ENCODE data around the gene ZBTB7C. TPM values are rescaled to one million over a fixed set of nuclear protein-coding genes. Genes with fewer than 3 reads are reported as not detected.

The ZBTB7C gene
- total and polyA plus RNA-seq, 2 donors (not counting 1 experiment from before 2014, with no cell fraction given), result not detected

DNA sequence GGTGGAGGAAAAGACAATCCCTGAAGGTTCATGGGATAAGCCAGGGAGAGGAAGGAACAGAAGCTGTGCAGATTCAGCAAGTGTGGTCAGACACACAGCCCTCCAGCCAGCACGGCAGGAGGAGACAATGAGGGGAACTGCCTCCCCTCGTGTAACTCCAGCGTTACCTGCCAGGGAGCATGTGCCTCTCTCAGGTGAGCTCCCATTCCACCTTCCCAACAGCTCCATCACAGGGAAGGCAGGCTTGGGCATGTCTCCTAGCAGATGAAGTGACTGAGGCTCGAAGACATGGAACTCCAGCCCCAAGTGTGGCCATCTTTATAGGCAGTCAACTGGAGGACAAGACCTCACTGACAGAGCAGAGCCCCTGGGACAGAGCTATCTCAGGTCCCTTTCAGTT is 47.4 kb downstream of the ZBTB7C start:
- peaks cover 0 to 8% (median 8%) of the 10 kb centered on the region in 3 donors for H3K9me3 ChIP-seq (ENCODE audit: control extremely low read depth in 1 of 3, control insufficient read depth in 2 of 3, insufficient read depth in 1 of 3, low read length in 2 of 3)
- peaks cover 37% of the 10 kb centered on the region for H3K27me3 Mint-ChIP-seq
- POLR2A ChIA-PET, result no interaction called here
- no peak overlapping the region for H3K27ac Mint-ChIP-seq
- H3K4me3 ChIP-seq (ENCODE audit: control extremely low read depth in 1 of 5, extremely low read depth in 1 of 5, insufficient read depth in 1 of 5, low read depth in 2 of 5, low read length in 4 of 5), result no peak overlapping the region
- H3K4me2 ChIP-seq (replicated peaks; ENCODE audit: low read depth, low read length, poor library complexity, severe bottlenecking), result no peak overlapping the region
- TF ChIP-seq, protein P1, sequence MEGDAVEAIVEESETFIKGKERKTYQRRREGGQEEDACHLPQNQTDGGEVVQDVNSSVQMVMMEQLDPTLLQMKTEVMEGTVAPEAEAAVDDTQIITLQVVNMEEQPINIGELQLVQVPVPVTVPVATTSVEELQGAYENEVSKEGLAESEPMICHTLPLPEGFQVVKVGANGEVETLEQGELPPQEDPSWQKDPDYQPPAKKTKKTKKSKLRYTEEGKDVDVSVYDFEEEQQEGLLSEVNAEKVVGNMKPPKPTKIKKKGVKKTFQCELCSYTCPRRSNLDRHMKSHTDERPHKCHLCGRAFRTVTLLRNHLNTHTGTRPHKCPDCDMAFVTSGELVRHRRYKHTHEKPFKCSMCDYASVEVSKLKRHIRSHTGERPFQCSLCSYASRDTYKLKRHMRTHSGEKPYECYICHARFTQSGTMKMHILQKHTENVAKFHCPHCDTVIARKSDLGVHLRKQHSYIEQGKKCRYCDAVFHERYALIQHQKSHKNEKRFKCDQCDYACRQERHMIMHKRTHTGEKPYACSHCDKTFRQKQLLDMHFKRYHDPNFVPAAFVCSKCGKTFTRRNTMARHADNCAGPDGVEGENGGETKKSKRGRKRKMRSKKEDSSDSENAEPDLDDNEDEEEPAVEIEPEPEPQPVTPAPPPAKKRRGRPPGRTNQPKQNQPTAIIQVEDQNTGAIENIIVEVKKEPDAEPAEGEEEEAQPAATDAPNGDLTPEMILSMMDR (IDR thresholded peaks at IDR 0.05), result no peak
- no peak for TF ChIP-seq EZH2 (IDR thresholded peaks at IDR 0.05; ENCODE audit: borderline replicate concordance, insufficient read depth, low read depth, low read length, poor library complexity, severe bottlenecking)
- H3K79me2 ChIP-seq (ENCODE audit: control insufficient read depth, insufficient read depth, low read length), result no peaks in the 10 kb centered on the region
- no peaks in the 10 kb centered on the region for H3K4me1 ChIP-seq (ENCODE audit: control insufficient read depth in 2 of 2, insufficient read depth in 2 of 2, low read length in 2 of 2)
- DNase-seq (no peak), ATAC-seq (ENCODE audit: low read depth) (no peak)
- peaks cover 0 to 23% (median 0%) of the 10 kb centered on the region in 4 experiments for H3K27me3 ChIP-seq (replicated peaks in 1 of 4; ENCODE audit: control extremely low read depth in 1 of 4, control insufficient read depth in 3 of 4, insufficient read depth in 4 of 4, low read length in 3 of 4)
- no peak overlapping the region for H3K9ac ChIP-seq (ENCODE audit: low read length)
- 78% methylated on average over 4 of the region's 4 CpGs for WGBS (ENCODE audit: insufficient coverage)
- H3K27ac ChIP-seq (ENCODE audit: low read length in 2 of 2), result no peak overlapping the region
- H3K9me3 Mint-ChIP-seq (ENCODE audit: insufficient read depth), result peaks cover 5% of the 10 kb centered on the region
- intact Hi-C loops (cut with micrococcal nuclease), result no loop called here
- no peak overlapping the region for H2AFZ ChIP-seq (ENCODE audit: insufficient read depth, low read depth, low read length, poor library complexity, severe bottlenecking)
- H4K20me1 ChIP-seq (ENCODE audit: control insufficient read depth, insufficient read depth, low read length, poor library complexity, severe bottlenecking), result no peaks in the 10 kb centered on the region
- no peak overlapping the region for H3K4me3 Mint-ChIP-seq
- H3K4me1 Mint-ChIP-seq, result no peaks in the 10 kb centered on the region
- CTCF ChIA-PET, result no interaction called here
- no peaks in the 10 kb centered on the region for H3K36me3 ChIP-seq (replicated peaks in 1 of 2; ENCODE audit: control extremely low read depth in 1 of 2, control insufficient read depth in 1 of 2, extremely low read depth in 1 of 2, insufficient read depth in 2 of 2, low read length in 1 of 2)

DNA sequence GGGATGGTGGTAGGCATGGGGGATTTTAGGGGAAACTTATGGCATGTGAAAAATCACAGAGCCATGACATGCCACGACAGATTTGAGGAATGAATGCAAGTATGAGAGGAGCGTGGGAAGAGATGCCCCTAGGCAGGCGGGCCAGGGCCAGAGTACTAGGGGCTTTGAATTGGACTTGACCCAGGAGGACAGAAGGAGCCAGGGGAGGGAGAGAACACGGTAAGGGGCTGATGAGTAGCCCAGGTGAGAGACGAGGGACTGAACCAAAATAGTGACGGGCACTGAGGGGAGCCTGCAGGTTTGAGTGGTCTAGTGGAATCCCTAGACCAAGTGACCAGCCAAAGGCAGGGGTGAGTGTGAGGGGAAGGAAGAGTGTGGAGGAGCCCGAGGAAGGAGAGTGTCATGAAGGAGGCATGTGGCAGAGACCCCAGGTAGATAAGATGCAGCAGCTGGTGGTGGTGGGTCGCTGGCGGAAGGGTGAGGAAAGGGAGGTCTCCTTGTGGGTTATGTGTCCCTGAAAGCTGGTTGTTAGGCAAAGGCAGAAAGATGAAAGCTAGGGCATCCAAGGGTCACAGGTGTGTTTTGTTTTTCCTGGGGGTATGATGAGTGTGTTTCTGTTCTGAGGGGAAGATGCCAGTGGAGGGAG is 48.7 kb downstream of the ZBTB7C start:
- intact Hi-C loops (cut with micrococcal nuclease), result no loop called here
- H2AFZ ChIP-seq (ENCODE audit: insufficient read depth, low read depth, low read length, poor library complexity, severe bottlenecking), result no peak overlapping the region
- H3K27me3 ChIP-seq (replicated peaks in 1 of 4; ENCODE audit: control extremely low read depth in 1 of 4, control insufficient read depth in 3 of 4, insufficient read depth in 4 of 4, low read length in 3 of 4), result peaks cover 0 to 22% (median 0%) of the 10 kb centered on the region in 4 experiments
- H3K4me1 ChIP-seq (ENCODE audit: control insufficient read depth in 2 of 2, insufficient read depth in 2 of 2, low read length in 2 of 2), result no peaks in the 10 kb centered on the region
- H3K36me3 ChIP-seq (replicated peaks in 1 of 2; ENCODE audit: control extremely low read depth in 1 of 2, control insufficient read depth in 1 of 2, extremely low read depth in 1 of 2, insufficient read depth in 2 of 2, low read length in 1 of 2), result no peaks in the 10 kb centered on the region
- H3K4me2 ChIP-seq (replicated peaks; ENCODE audit: low read depth, low read length, poor library complexity, severe bottlenecking), result no peak overlapping the region
- DNase-seq (no peak), ATAC-seq (ENCODE audit: low read depth) (no peak)
- ChIA-PET CTCF (no interaction called here), POLR2A (no interaction called here)
- no peaks in the 10 kb centered on the region for H3K79me2 ChIP-seq (ENCODE audit: control insufficient read depth, insufficient read depth, low read length)
- Mint-ChIP-seq H3K4me3 (no peak overlapping the region), H3K4me1 (no peaks in the 10 kb centered on the region), H3K27me3 (peaks cover 35% of the 10 kb centered on the region), H3K9me3 (ENCODE audit: insufficient read depth) (peaks cover 5% of the 10 kb centered on the region), H3K27ac (no peak overlapping the region)
- H3K27ac ChIP-seq (ENCODE audit: low read length in 2 of 2), result no peak overlapping the region
- no peak for TF ChIP-seq EZH2 (IDR thresholded peaks at IDR 0.05; ENCODE audit: borderline replicate concordance, insufficient read depth, low read depth, low read length, poor library complexity, severe bottlenecking)
- TF ChIP-seq, protein P1 (IDR thresholded peaks at IDR 0.05), result no peak
- peaks cover 0 to 8% (median 2%) of the 10 kb centered on the region in 3 donors for H3K9me3 ChIP-seq (ENCODE audit: control extremely low read depth in 1 of 3, control insufficient read depth in 2 of 3, insufficient read depth in 1 of 3, low read length in 2 of 3)
- no peak overlapping the region for H3K4me3 ChIP-seq (ENCODE audit: control extremely low read depth in 1 of 5, extremely low read depth in 1 of 5, insufficient read depth in 1 of 5, low read depth in 2 of 5, low read length in 4 of 5)
- H4K20me1 ChIP-seq (ENCODE audit: control insufficient read depth, insufficient read depth, low read length, poor library complexity, severe bottlenecking), result no peaks in the 10 kb centered on the region
- H3K9ac ChIP-seq (ENCODE audit: low read length), result no peak overlapping the region
- WGBS (ENCODE audit: insufficient coverage), result 86% methylated on average over 9 of the region's 9 CpGs

Measured in B cell (primary cell).